Measurements from ENCODE around the gene CREB3L4.

CREB3L4 gene

DNA sequence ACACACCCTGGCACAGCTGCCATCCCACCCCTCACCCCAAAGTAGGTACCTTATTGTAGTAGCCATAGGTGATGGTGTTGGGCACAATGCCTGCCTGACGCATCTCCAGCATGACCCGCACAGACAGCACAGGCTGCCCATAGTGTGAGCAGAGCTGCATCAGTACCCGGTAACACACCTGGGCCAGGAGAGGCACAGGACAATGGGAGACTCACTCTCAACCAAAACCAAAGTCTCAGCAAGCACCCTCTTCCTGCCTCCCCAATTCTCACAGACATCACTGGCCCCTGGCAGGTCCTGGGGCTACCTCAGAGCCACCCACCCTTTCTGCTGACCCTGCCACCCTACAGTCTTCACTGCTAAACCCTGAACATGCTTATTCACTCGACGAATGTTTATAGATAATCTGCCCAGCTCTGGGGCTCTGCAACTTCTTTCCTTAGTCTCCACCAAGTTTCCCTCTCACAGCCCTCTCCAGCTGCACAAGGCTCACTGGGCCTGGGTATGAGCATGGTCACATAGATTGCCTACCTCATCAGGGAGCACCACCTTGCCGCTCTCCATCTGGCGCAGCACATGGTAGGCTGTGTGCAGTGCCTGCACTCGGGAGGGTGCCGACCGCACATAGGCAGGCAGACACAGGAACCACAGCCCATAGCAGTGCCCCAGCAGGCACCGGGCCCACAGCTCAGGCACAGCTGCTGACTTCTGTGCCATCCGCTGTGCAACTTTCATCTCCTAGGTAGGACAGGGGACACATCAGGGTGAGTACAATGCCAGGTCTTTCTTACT lies 31.5 kb upstream of the CREB3L4 start:
- no peak for DNase-seq

DNA sequence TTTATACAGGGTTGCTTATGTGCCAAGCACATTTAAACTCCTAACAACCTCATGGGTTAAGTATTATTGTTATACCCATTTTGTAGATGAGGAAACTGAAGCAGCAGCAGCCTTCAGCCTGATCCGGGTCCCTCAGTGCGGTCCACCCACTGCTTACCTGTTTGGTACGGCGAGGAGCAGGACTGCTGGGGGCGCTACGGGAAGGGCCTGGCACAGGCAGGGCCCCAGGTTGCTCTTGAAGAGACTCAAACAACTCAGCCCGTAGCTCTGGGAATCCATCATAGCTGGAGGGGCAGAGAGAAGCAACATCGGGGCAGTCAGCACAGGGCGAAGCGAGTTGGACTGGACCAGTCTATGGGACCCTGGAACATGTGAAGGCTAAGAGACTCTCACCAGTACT lies 30.4 kb upstream of the CREB3L4 start:
- no peak for DNase-seq

- no peak for DNase-seq
Measured at GRCh38 chr1:153938996-153939395, 28.7 kb upstream of the CREB3L4 start.

DNA sequence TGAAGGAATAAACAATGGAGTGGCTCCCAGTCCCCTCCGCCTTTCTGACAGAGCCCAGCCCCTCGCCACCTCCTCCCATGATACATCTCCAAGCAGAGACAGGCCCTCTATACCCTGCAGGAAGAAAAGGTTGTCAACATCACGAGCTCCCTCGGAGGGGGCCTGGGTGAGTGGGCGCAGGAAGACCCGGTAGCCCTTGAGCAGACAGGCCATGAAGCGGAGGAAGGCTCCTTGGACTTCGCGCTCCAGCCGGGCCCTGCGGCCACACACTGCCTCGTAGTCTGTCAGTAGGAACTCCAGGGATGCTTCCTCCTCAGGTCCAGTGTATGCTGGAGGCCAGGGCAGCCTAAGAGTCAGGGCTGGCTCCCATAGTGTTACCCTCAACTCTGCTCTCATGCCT lies 28.2 kb upstream of the CREB3L4 start:
- DNase-seq: no peak

DNA sequence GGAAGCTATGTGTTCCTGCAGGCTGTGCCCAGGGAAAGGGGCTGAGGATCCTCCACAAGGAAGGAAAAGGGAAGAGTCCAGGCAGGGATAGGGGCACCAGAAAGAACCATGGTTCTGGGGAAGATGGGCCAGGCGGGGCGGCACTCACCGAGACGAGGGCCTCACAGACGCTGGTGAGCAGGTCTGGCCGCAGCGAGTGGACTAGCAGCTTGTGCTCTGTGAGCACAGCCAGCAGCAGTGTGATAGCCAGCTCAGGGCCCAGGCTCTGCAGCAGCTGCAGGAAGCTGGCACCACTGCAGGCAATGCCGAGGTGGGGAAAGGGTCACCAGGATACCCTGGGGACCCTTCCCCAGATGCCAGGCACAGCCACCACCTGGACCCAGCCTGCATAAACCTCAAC lies 26.9 kb upstream of the CREB3L4 start:
- no peak for DNase-seq

GRCh38 chr1:153941826-153942725 lies 25.6 kb upstream of the CREB3L4 start:
- no peak for DNase-seq

- no peak for DNase-seq
Measured at GRCh38 chr1:153942766-153943549, 24.7 kb upstream of the CREB3L4 start.

DNA sequence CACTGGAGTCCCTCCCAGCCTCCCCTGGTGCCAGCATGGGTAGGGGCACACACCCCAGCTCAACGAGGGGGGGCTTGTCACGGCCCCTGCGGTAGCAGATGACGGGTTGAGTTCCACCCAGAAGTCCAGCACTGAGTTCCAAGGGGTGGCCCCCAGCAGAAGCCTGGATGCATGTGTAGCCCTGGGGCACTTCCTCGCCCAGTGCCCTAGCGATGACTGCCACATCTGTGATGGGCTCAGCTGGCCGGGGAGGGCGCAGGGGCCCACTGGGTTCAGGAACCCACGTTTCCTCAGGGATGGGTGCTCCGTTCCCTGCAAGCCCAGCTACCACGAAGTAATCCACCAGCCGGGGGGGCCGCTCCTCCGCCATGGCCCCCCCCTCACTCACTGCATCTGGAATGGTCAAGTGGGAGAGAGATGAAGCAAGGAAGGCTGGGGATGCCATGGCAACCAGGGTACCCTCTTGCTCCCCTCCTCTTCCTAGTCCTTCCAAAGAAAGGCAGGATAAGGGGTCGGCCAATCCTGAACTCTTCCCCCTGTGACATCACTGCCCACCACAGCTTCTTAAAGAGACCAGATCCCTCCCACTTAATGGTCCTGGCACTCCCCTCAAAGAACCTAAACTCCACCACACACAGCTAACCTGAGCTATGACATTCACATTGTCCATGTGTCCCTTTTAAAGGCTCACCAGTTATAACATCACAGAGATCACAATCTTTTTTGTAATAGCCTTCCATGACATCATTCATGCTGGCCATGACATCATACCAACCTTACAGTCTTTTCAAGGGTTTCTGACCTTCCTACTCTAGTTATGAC lies 23.5 kb upstream of the CREB3L4 start:
- DNase-seq: no peak

- DNase-seq: no peak
Measured at GRCh38 chr1:153944827-153945117, 22.9 kb upstream of the CREB3L4 start.

DNA sequence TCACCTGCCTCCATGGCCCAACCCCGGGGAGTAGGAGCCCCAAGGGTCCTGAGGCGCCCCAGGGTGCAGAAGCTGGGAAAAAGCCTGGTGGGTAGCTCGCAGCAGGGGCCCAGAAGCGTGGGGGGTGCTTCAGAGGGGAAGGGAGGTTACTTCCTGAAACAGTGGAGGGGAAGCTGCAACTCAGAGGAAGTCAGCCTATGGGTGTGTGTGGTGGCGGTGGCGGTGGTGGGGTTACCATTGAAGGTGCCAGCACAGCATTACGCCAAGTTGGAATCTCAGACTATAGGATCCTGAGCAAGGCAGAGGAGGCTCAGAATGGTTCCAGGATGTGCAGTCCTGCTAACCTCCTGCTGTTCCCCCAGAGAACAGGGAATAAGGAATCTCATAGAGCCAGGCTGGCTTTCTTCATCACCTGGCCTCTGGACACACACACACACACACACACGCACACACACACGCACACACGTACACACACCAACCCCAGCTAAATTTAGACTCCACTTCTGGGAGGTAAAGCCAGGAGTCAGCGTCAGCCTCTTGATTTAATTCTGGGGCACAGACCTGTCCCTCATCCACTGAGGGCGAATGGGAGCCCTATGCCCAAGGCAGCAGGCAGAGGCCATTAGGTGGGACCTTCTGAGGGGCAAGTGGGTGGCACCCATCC lies 22.4 kb upstream of the CREB3L4 start:
- DNase-seq: peak in 11 of 51 donors; percentile 20 to 45 (median 34)

- DNase-seq: peak in 49 of 51 donors; percentile 18 to 85 (median 70)
Measured at GRCh38 chr1:153945795-153946621, 21.7 kb upstream of the CREB3L4 start.

GRCh38 chr1:153946622-153947241 lies 21.0 kb upstream of the CREB3L4 start, which contains the start of gene DENND4B:
TSS of gene DENND4B (minus strand) at chr1:153946718. CDS start at chr1:153944374, 2,344 bp downstream.
- peak; percentile 15 to 85 (median 67) for DNase-seq

GRCh38 chr1:153951183-153951582 lies 16.5 kb upstream of the CREB3L4 start:
- no peak for DNase-seq

- DNase-seq: no peak
Measured at GRCh38 chr1:153951801-153952200, 15.9 kb upstream of the CREB3L4 start.

GRCh38 chr1:153953859-153954365 lies 13.8 kb upstream of the CREB3L4 start:
- no peak for DNase-seq

DNA sequence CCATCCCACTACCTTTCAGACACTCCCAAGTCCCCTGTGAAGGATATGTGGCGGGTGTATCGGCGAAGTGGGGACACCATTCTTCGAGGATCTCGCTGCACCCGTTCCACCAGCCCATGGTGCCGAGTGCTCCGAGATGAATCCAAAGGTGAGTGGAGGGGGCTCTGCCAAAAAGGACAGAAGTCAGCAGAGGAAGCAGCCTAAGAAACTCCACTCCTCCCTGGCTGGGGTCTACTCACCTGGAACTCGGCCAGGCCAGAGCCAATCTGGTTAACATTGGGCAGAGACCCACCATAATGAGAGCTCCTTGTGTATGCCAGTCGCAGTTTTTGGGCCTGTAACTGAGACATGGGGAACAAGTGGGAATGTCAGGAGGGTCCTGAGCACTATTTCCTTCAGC lies 12.9 kb upstream of the CREB3L4 start:
- no peak for DNase-seq

- no peak for DNase-seq
Measured at GRCh38 chr1:153956997-153957715, 10.5 kb upstream of the CREB3L4 start.

GRCh38 chr1:153957744-153958110 lies 10.0 kb upstream of the CREB3L4 start:
- peak in 3 of 51 donors; percentile 48 to 71 (median 63) for DNase-seq
